Hematopoietic multipotent progenitor cell treated with erythropoietin and hydrocortisone succinate and interleukin-3 and kit ligand, for 17 days (in vitro differentiated cells): ENCODE results near the gene KLF13.

Source experiments
- DNase-seq: peaks from one replicate; pipeline ENCODE4 v3.0.0-alpha.2; 2015; ENCODE audit warnings: low spot score

The KLF13 gene

DNA sequence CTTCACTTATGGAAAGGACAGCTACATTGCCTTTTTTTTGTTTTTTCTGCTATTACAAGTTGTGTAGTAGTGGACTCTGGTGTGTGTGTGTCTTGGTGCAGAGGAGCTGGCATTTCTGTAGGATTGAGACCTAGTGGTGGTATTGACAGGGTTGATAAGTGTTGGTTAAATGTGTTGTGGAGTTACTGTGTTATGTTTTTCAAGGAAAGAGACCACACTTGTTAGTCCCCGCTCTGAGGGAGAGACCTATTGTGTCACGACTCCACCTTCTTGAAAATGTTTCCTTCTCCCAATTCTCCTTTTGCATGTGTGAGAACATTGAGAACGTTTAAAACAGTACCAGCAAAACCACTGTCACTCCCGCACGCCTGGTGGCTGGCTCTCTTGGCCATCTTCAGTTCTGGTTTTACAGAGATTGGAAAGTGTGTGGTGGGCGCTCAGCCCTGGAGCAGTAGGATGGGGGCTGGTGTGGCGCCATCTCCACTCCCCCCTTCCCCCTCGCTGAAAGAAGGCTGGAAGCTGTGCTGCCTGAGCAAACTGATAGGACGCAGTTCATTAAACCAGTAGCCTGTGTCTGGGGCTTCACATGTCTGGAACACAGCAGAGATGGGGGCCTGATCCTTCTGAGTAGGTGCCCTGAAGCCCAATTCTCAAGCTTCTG, 5.5 kb downstream of the KLF13 start:
- DNase-seq: no peak

DNA sequence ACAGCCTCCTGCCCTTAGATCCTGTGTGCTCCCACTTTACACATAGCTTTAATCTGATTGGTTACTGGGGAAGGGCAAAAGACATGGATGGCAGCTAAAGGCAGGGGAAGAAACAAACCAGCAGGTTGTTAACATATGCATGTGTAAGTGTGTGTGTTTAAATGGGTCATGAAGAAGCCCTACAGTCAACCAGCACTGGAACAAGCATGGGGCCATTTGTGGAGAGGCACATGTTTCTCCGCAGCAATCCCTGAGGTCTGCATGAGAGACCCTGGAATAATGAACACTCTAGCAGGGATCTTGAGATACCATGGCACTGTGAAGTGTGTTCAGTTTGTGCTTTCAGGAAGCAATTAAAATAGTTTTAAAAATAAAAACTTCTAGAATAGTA, 6.0 kb downstream of the KLF13 start:
- no peak for DNase-seq

- no peak for DNase-seq
Measured at GRCh38 chr15:31333119-31333518, 6.5 kb downstream of the KLF13 start.

DNA sequence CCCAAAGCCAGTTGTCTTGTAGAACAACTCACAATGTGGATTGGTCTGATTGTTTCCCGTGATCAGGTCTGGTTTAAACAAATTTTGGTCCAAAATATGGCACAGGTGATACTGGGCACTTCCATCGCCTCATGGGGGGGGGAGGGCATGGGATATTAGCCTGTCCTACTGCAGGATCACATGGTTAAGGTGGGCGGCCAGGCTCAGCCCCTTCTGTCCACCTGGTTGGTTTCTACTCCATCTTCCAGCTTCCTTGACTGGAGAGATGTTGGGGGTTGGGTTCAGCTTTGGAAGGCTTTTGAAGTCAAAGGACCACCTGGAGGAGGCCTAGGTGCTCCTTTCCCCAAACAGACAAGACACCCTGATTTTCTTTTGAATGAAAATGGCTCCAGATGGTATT, 7.2 kb downstream of the KLF13 start:
- no peak for DNase-seq

DNA sequence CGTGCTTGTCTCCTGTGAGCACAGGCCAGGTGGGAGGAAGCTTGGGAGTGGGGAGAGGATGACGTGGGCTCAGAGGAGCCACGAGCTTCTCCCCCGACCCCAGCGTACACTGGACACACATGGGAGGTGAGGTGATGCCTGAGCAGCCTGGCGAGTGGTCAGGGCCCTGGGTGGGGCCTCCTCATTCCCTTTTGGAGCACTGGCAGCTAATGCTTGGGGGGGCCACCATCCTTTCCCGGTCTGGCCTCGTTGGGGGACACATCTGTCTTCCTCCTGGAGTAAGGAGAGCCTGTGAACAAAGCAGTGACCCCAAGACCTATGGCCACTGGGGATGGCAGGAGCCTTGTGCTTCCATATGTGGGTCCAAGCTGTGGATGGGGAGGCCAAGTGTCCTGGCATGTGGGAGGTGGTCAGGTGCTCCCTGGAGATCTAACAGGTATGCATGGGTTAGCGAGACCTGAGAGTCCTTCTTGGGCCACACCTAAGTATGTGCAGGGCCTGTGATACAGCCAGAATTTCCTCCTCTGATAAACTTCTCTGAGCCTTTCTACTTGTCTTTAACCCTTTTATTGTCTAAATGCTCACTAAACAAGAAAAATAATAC, 9.5 kb downstream of the KLF13 start:
- DNase-seq: no peak

- no peak for DNase-seq
Measured at GRCh38 chr15:31336593-31337295, 10.1 kb downstream of the KLF13 start.

GRCh38 chr15:31337352-31338031, 10.9 kb downstream of the KLF13 start:
- DNase-seq: no peak

DNA sequence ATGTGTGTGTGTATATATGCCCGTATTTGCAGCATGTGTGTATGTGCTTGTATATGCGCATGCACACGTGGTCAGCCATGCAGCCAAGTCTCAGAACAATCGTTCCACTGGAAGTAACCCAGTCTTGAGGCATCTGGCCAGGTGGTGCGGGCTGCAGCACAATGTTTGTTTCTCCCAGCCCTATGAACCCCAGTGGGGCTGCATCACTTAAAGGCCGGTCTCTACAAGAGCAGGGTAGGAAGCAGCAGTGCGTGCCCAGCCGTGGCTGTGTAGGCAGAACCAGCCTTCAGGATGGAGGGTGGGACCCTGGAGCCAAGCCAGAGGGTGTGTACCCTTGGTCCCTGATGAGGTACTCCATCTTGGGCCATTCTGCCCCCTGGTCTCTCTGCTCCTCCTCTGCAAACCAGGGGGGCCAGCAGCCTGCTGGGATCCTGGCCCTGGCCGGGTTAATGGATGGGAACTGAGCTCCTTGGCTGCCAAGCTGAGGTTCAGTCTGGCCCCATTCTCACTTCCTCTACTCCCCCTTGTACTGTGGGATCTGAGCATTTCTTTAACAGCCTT, 11.8 kb downstream of the KLF13 start:
- DNase-seq: peak; percentile 48

GRCh38 chr15:31338879-31339557, 12.4 kb downstream of the KLF13 start:
- no peak for DNase-seq

DNA sequence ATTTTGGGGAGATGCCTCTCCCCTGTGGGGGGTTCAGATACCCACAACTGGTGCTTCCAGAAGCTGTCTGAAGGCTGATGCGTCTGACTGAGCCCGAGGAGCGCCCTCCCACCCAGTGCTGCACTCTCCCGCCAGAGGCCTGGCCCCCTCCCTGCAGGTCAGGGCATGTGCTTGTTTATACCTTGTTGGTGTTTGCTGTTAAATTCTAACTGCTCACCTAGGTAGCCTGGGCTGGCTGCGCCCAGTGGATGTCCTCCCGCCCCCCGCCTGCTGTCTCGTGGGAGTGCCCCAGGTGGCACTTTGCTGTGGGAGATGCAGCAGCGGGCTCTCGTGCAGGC, 12.9 kb downstream of the KLF13 start:
- DNase-seq: no peak

- DNase-seq: no peak
Measured at GRCh38 chr15:31340047-31340446, 13.4 kb downstream of the KLF13 start.

- DNase-seq: no peak
Measured at GRCh38 chr15:31340592-31340991, 14.0 kb downstream of the KLF13 start.

GRCh38 chr15:31341071-31341470, 14.4 kb downstream of the KLF13 start:
- no peak for DNase-seq

DNA sequence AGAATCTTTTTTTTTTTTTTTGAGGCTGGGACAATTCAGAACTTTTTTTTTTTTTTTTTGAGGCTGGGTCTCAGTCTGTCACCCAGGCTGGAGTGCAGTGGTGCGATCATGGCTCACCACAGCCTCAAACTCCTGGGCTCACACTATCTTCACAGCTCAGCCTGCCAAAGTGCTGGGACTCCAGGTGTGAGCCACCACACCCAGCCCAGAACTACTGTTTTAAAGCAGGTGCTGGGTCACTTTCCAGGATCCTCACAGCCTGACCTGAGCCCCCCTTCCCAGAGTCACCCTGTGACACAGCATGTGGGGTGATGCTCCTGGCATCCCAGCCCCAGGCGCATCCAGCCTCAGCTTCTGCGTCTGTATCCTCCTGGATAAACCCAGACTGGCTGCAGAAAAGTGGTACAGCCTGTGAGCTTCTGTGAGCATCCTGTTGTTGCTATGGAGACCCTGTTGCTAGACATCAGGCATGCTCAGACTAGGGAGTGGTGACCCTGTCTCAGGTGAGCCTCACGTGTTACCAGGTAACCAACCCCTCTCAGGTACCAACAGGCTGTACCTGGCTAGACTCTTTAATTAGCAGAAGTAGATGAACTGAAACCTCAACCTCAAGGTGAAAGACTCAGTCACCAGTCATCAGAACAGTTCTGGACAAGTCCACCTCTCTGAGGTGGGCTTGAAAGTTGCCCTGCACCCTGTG, 15.0 kb downstream of the KLF13 start:
- DNase-seq: no peak

DNA sequence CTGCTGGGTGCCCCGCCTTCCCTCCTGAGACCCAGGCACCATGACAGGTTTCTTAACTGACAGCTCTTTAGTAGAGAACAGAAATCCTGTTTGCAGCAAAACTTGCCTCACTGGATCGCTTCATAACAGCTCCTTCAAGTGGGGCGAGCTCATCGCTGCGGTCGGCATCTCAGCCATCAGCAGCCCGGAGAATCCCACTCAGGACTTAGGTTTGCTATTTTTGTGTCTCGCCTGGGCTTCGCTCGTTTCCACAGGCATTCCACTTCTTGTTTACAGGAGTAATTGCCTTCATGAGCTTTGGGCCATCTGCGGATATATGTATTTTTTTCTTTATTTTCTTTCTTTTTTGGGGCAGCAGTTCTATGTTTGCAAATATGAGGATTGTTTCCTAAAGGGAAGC, 15.7 kb downstream of the KLF13 start:
- DNase-seq: no peak

- DNase-seq: no peak
Measured at GRCh38 chr15:31342781-31343626, 16.4 kb downstream of the KLF13 start.

DNA sequence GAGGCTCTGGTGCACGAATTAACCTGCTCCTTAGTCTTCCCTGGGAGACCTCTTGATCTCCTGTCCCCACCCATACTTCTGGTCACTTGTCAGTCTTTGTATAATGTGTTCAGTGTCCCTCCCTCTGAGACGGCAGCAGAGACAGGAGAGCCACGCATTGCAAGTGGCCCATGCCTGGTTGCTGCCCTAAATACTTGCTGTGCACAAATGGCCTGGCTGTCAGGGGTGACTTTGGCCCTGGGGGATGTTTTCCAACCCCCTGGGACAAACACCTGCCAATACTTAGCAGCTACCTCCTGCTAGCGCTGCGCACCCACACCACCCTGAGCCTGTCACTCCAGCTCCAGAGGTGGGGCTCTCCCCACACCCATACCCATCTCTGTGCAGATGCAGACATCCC, 17.2 kb downstream of the KLF13 start:
- DNase-seq: no peak

DNA sequence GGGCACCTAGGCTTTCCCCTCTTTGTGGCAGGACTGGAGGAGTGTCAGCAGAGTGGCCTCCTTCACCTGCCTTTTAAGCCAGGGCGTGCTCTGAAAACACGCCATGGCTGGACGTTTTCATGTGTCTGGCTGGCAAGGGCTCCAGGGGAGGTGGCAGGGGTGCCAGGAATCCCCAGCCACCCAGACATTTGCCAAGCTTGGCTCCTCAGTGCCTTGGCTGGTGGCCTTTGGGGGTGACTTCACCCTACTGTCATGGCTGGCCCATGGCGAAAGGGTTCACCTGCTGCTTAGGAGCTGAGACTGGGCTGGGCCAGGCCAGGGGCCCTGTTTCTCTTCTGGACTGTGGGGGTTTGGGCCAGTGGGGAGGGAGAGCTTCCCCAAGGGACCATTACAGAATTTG, 17.6 kb downstream of the KLF13 start:
- DNase-seq: no peak

DNA sequence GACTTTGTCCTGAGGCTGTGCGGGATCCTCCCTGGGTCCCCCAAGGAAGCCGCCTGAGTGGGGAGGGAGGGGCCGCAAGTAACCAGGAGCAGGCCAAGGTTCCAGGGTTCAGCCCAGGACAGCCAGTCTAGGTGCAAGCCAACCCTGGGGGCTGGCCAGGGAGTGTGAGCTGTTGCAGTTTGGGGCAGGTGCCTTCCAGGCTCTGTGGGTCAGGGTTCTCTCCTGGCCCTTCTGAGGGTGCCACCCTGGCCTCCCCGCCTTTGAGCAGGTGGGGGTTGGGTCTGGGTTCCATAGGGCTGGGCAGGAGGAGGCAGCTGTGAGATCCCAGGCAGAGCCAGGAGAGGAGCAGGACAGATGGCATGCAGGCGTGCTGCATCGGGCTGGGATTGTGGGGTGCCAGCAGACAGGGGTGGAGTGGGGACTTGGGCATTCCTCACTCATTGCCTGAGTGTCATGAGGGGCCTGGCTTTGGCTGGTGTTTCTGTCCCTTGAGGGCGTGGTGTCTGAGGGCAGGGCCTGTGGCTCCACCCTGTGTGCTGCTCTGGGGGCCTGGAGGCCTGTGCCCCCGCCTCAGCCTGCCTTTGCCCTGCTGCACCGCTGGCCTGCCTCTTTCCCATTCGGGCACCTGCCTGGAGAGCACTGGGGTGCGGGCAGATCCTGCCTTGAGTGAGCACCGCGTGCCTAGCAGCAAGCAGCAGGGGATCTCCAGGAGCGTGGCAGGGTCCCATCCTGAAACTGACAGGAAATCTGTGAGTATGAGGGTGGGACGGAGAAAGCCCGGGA, 18.4 kb downstream of the KLF13 start:
- DNase-seq: no peak
